ENCODE measurements around the gene EMC1.

EMC1 gene

DNA sequence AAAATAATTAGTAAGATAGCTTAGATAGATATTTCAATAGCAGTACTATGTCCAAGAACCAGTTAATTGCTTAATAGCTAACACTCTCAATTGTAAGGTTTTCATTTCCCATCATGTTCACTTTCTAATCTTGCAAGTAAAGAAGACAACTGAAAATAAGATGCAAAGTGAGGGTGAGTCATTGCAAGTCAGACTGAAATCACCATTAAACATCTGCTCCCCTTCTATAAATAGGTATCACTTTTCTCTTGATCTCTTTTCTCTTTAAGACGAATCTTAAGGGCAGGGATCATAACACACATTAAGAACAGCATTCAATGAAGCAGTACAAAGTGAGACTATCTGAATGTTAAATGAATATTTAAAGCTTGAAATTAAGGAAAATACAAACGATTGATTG, 81.7 kb downstream of the EMC1 start:
- H3K4me3 ChIP-seq (ENCODE audit: low read length): no peak overlapping the region

DNA sequence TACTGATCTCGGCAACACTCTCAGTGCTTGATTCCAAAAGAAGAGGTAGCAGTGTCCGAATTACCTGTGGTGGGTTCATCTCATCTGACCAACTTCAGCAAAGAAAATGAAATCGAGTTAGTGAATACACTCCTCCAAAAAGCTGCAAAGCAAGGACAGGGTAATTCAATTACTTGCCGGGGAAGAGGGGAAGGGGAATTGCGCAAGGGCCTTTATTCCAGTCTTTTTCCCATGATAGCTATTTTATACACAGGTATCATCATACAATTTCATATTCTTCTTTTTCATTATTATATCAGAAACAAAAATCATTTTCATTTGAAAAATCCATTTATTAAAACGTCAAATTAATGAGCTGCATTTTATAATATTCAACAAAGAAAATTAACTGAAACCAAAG, 84.2 kb downstream of the EMC1 start:
- no peak for TF ChIP-seq ZNF274 (IDR thresholded peaks at IDR 0.05; ENCODE audit: low read depth, low read length)
- H3K4me3 ChIP-seq (ENCODE audit: low read length): no peak overlapping the region

More for the DNA sequence above, 81.7 kb downstream of the EMC1 start:
- TF ChIP-seq ZNF274 (IDR thresholded peaks at IDR 0.05; ENCODE audit: low read depth, low read length): no peak

GRCh38 chr1:19166066-19166465, 85.3 kb downstream of the EMC1 start:
- TF ChIP-seq ZNF274 (IDR thresholded peaks at IDR 0.05; ENCODE audit: low read depth, low read length): no peak
- no peak overlapping the region for H3K4me3 ChIP-seq (ENCODE audit: low read length)

Data from GM08714 (cell line).